HL-60 (cell line): ENCODE measurements around the gene ARPP21.

Experiments used
- DNase-seq, 2 experiments: peaks; one replicate each; pipeline ENCODE4 v3.0.0-alpha.2; 2010 to 2020; ENCODE audit warnings: low read depth in 1 of 2, low spot score in 1 of 2
- H3K27ac ChIP-seq: fragments of 250-450 bp; sonication (Bioruptor Pico); replicated peaks from 2 replicates; pipeline ENCODE4 v1.5.1; 2020; ENCODE audit warnings: mild to moderate bottlenecking, moderate library complexity
- H3K27me3 ChIP-seq: fragments of 250-450 bp; sonication (Bioruptor Pico); 2 replicates; pipeline ENCODE4 v1.5.1; 2021; ENCODE audit warnings: mild to moderate bottlenecking, moderate library complexity; ENCODE audit not compliant: insufficient read depth, poor library complexity, severe bottlenecking
- H3K4me3 ChIP-seq: replicated peaks from 2 replicates; pipeline ENCODE4 v1.5.1; 2011; ENCODE audit warnings: mild to moderate bottlenecking, control low read depth, low read length; ENCODE audit not compliant: insufficient read depth
- CTCF ChIP-seq: IDR thresholded peaks from one replicate; pipeline ENCODE4 v1.5.1; 2011; ENCODE audit warnings: low read length, control low read depth, inconsistent platforms; ENCODE audit not compliant: insufficient read depth
- GABPA ChIP-seq: IDR thresholded peaks from 2 replicates; pipeline ENCODE4 v1.6.1; 2012; ENCODE audit warnings: low read depth
- POLR2AphosphoS5 ChIP-seq: IDR thresholded peaks from 2 replicates; pipeline ENCODE4 v1.6.1; 2012; ENCODE audit warnings: low read depth
- REST ChIP-seq: IDR thresholded peaks from 2 replicates; pipeline ENCODE4 v1.6.1; 2012; ENCODE audit warnings: low read depth; ENCODE audit not compliant: insufficient replicate concordance
- SPI1 ChIP-seq: IDR thresholded peaks from 2 replicates; pipeline ENCODE4 v1.6.1; 2012; ENCODE audit warnings: low read depth, mild to moderate bottlenecking, borderline replicate concordance

ARPP21 gene

GRCh38 chr3:35733864-35734263, 94.5 kb downstream of the ARPP21 start:
- Histone ChIP-seq H3K27me3 (no peaks in the 10 kb centered on the region), H3K4me3 (no peak overlapping the region), H3K27ac (no peak overlapping the region)
- TF ChIP-seq CTCF: no peak
- no peak for TF ChIP-seq GABPA
- DNase-seq: no peak

GRCh38 chr3:35737080-35737479, 97.8 kb downstream of the ARPP21 start:
- TF ChIP-seq GABPA (no peak), REST (no peak), POLR2AphosphoS5 (no peak), SPI1 (no peak), CTCF (no peak)
- Histone ChIP-seq H3K27me3 (no peaks in the 10 kb centered on the region), H3K4me3 (no peak overlapping the region), H3K27ac (no peak overlapping the region)
- no peak for DNase-seq

- Histone ChIP-seq H3K27me3 (no peaks in the 10 kb centered on the region), H3K4me3 (no peak overlapping the region), H3K27ac (no peak overlapping the region)
- TF ChIP-seq CTCF (no peak), GABPA (no peak), POLR2AphosphoS5 (no peak), SPI1 (no peak), REST (no peak)
- DNase-seq: no peak
Observed at GRCh38 chr3:35737527-35737926, 98.2 kb downstream of the ARPP21 start.

GRCh38 chr3:35737934-35738706, 98.8 kb downstream of the ARPP21 start:
- no peak overlapping the region for H3K4me3 ChIP-seq
- H3K27me3 ChIP-seq: no peaks in the 10 kb centered on the region
- no peak overlapping the region for H3K27ac ChIP-seq
- no peak for TF ChIP-seq REST
- TF ChIP-seq GABPA: no peak
- TF ChIP-seq CTCF: no peak
- no peak for TF ChIP-seq POLR2AphosphoS5
- TF ChIP-seq SPI1: no peak
- DNase-seq: no peak
